ENCODE results near the gene ACTA2.

ACTA2 gene

DNA sequence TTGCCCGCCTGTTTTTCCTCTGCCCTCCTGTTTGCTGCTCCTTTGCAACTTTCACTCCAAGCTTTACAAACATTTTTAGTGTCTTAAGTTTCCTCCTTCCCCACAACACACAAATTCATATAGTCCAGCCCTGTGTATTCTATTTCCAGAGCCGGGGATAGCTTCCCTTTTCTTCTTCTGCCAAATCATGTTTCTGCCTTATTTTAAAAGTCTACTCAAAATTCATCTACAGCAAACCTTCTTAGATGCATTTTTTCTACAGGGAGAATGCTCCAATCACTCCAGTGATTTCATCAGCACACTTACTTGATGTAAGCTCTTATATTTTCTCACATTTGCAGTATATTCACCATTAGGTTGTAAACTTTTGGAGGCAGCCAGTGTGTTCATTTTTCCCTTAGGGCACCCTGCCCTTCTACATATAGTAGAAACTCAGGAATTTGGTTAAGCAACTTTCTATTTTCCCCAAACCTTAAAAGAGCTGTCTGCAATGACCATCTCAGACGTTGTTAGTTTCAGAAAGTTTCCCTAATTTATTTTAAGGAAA lies 12.4 kb upstream of the ACTA2 start:
- H3K4me1 Mint-ChIP-seq, result no peaks in the 10 kb centered on the region
- no peaks in the 10 kb centered on the region for H3K36me3 Mint-ChIP-seq (ENCODE audit: low read depth)
- no peaks in the 10 kb centered on the region for H3K9me3 Mint-ChIP-seq
- TF ChIP-seq, protein P1, sequence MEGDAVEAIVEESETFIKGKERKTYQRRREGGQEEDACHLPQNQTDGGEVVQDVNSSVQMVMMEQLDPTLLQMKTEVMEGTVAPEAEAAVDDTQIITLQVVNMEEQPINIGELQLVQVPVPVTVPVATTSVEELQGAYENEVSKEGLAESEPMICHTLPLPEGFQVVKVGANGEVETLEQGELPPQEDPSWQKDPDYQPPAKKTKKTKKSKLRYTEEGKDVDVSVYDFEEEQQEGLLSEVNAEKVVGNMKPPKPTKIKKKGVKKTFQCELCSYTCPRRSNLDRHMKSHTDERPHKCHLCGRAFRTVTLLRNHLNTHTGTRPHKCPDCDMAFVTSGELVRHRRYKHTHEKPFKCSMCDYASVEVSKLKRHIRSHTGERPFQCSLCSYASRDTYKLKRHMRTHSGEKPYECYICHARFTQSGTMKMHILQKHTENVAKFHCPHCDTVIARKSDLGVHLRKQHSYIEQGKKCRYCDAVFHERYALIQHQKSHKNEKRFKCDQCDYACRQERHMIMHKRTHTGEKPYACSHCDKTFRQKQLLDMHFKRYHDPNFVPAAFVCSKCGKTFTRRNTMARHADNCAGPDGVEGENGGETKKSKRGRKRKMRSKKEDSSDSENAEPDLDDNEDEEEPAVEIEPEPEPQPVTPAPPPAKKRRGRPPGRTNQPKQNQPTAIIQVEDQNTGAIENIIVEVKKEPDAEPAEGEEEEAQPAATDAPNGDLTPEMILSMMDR (IDR thresholded peaks at IDR 0.05), result no peak
- H3K4me3 Mint-ChIP-seq, result no peak overlapping the region
- H3K27me3 Mint-ChIP-seq (ENCODE audit: low read depth, poor library complexity), result peaks cover 3% of the 10 kb centered on the region
- no peak overlapping the region for H3K27ac Mint-ChIP-seq
- no peak for DNase-seq

DNA sequence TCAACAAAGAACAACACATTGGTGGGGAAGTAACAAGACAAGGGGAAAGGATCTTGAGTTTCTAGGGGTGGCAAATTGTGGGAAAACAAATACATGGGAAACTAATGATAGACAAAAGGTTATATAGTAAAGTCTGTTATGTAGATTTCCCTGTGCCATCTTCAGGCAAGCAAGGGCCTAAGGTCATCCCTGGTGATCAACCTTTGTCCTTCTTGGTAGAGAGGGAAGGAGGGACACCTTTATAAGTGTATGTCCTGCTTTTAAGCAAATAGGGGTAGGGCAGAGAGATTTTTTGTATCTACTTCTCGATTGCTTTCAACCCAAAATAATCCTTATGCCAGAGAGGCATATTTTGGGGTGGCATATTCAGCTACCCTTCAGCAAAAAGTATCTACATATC lies 11.8 kb upstream of the ACTA2 start:
- H3K27ac Mint-ChIP-seq, result no peak overlapping the region

DNA sequence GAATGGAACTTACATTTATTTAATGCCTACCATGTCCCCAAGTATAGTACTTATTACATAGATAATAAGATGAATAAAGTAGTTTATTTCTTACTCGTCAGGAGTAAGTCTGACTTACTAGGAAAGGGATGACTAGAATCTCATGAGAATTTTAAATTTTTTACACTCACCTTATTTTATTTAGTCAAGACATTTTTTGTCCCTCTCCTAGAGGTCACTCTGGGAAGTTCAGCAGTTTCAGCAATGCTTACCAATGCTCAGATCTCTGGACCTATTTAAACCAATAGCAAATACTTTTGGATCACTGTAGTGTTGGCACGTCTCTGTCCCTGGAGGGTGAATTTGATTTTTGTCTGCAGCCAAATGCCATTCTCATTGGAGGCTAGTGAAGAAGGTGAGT lies 10.7 kb upstream of the ACTA2 start:
- Mint-ChIP-seq H3K36me3 (ENCODE audit: low read depth) (no peaks in the 10 kb centered on the region), H3K9me3 (no peaks in the 10 kb centered on the region), H3K4me1 (no peaks in the 10 kb centered on the region), H3K27ac (no peak overlapping the region), H3K27me3 (ENCODE audit: low read depth, poor library complexity) (peaks cover 3% of the 10 kb centered on the region), H3K4me3 (no peak overlapping the region)
- no peak for DNase-seq
- TF ChIP-seq, protein P1 (IDR thresholded peaks at IDR 0.05), result no peak

More for the DNA sequence above, 11.8 kb upstream of the ACTA2 start:
- no peak for DNase-seq
- Mint-ChIP-seq H3K9me3 (no peaks in the 10 kb centered on the region), H3K36me3 (ENCODE audit: low read depth) (no peaks in the 10 kb centered on the region), H3K27me3 (ENCODE audit: low read depth, poor library complexity) (peaks cover 3% of the 10 kb centered on the region), H3K4me1 (no peaks in the 10 kb centered on the region), H3K4me3 (no peak overlapping the region)
- TF ChIP-seq, protein P1 (IDR thresholded peaks at IDR 0.05), result no peak

DNA sequence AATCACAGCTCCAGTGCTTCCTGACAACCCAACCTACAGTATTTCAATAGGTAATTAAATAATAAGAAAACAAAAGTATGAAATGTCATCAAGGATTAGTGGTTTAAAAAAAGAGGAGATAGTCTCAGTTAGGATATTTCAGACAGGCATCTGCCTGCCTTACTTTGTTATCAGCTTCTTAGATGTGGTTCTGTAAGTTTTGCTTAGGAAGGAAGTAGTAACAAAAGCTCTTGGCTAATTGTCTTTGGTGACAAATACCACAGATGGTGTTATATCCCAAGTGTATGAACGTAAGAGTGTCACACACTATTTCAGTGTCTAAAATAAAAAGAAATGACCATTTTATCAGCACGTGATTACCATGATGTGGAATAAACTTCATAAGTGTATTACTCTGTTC lies 9.8 kb upstream of the ACTA2 start:
- no peak overlapping the region for H3K27ac Mint-ChIP-seq

DNA sequence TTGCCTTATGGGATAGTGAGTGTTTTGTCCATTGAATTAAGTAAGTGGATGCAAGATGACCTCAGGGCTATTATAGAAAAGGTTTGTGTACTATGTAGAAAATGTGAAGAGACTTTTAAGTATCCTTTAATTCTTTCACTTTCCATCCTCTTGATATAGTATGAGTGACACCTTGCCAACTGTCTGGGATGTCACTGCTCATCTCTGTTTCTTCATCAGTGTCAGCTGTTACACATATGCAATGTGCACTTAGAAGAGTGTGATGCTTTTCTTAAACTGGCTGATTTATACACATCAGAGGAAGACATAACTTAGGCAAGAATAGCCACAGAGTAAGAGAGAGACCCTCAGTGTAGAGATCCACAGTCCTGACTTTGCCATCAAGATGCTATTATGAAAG lies 8.7 kb upstream of the ACTA2 start:
- H3K9me3 Mint-ChIP-seq, result no peaks in the 10 kb centered on the region
- TF ChIP-seq, protein P1 (IDR thresholded peaks at IDR 0.05), result no peak
- H3K4me1 Mint-ChIP-seq, result no peaks in the 10 kb centered on the region
- no peaks in the 10 kb centered on the region for H3K36me3 Mint-ChIP-seq (ENCODE audit: low read depth)
- H3K4me3 Mint-ChIP-seq, result no peak overlapping the region
- no peak overlapping the region for H3K27ac Mint-ChIP-seq
- peaks cover 3% of the 10 kb centered on the region for H3K27me3 Mint-ChIP-seq (ENCODE audit: low read depth, poor library complexity)
- no peak for DNase-seq

More for the DNA sequence above, 9.8 kb upstream of the ACTA2 start:
- TF ChIP-seq, protein P1 (IDR thresholded peaks at IDR 0.05), result no peak
- H3K27me3 Mint-ChIP-seq (ENCODE audit: low read depth, poor library complexity), result peaks cover 3% of the 10 kb centered on the region
- no peak overlapping the region for H3K4me3 Mint-ChIP-seq
- no peaks in the 10 kb centered on the region for H3K36me3 Mint-ChIP-seq (ENCODE audit: low read depth)
- H3K9me3 Mint-ChIP-seq, result no peaks in the 10 kb centered on the region
- H3K4me1 Mint-ChIP-seq, result no peaks in the 10 kb centered on the region
- no peak for DNase-seq

DNA sequence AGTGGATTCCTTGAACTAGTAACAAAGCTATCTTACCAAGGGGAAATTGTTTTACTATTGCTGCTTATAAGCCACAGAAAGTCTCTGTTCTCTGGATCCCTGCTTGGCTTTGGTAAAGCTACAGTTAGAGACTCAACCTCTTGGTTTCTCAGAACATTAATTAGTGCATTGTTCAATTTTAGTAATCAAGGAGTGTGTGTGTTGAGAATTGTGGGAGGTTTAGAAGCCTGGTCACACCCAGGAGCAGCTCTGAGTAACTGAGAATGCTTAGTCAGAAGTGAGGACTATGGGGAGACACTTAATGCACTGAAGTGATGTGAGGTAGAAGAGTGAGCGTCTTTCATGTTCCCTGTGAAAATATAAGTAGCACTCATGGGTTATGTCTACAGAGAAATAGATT lies 8.2 kb upstream of the ACTA2 start:
- Mint-ChIP-seq H3K4me3 (no peak overlapping the region), H3K27me3 (ENCODE audit: low read depth, poor library complexity) (peaks cover 3% of the 10 kb centered on the region), H3K9me3 (no peaks in the 10 kb centered on the region), H3K27ac (no peak overlapping the region), H3K36me3 (ENCODE audit: low read depth) (no peaks in the 10 kb centered on the region), H3K4me1 (no peaks in the 10 kb centered on the region)
- TF ChIP-seq, protein P1 (IDR thresholded peaks at IDR 0.05), result no peak
- DNase-seq, result no peak
